Measurements from ENCODE around the gene VANGL2.

The VANGL2 gene

GRCh38 chr1:160460214-160460642 lies 59.9 kb downstream of the VANGL2 start:
- H3K27me3 ChIP-seq (ENCODE audit: insufficient read depth, poor library complexity, severe bottlenecking) = no peaks in the 10 kb centered on the region
- H3K4me3 ChIP-seq (replicated peaks; ENCODE audit: insufficient read depth, low read length) = no peak overlapping the region
- no peak overlapping the region for H3K27ac ChIP-seq (replicated peaks)
- TF ChIP-seq SPI1 (IDR thresholded peaks at IDR 0.05; ENCODE audit: borderline replicate concordance, low read depth) (no peak), REST (IDR thresholded peaks at IDR 0.05; ENCODE audit: insufficient replicate concordance, low read depth) (no peak), POLR2AphosphoS5 (IDR thresholded peaks at IDR 0.05; ENCODE audit: low read depth) (no peak), CTCF (IDR thresholded peaks at IDR 0.05; ENCODE audit: insufficient read depth, low read length) (no peak), GABPA (IDR thresholded peaks at IDR 0.05; ENCODE audit: low read depth) (no peak)
- DNase-seq (ENCODE audit: low read depth in 1 of 2, low spot score in 1 of 2) = no peak

- DNase-seq (ENCODE audit: low read depth in 1 of 2, low spot score in 1 of 2) = no peak
- Histone ChIP-seq H3K4me3 (replicated peaks; ENCODE audit: insufficient read depth, low read length) (no peak overlapping the region), H3K27ac (replicated peaks) (no peak overlapping the region), H3K27me3 (ENCODE audit: insufficient read depth, poor library complexity, severe bottlenecking) (no peaks in the 10 kb centered on the region)
- TF ChIP-seq SPI1 (IDR thresholded peaks at IDR 0.05; ENCODE audit: borderline replicate concordance, low read depth) = no peak
- TF ChIP-seq REST (IDR thresholded peaks at IDR 0.05; ENCODE audit: insufficient replicate concordance, low read depth) = no peak
- TF ChIP-seq CTCF (IDR thresholded peaks at IDR 0.05; ENCODE audit: insufficient read depth, low read length) = no peak
Observed at GRCh38 chr1:160460683-160461287, 60.4 kb downstream of the VANGL2 start.

- no peak overlapping the region for H3K27ac ChIP-seq (replicated peaks)
- no peak overlapping the region for H3K4me3 ChIP-seq (replicated peaks; ENCODE audit: insufficient read depth, low read length)
- H3K27me3 ChIP-seq (ENCODE audit: insufficient read depth, poor library complexity, severe bottlenecking) = no peaks in the 10 kb centered on the region
- DNase-seq (ENCODE audit: low read depth in 1 of 2, low spot score in 1 of 2) = no peak
- TF ChIP-seq GABPA (IDR thresholded peaks at IDR 0.05; ENCODE audit: low read depth) (no peak), SPI1 (IDR thresholded peaks at IDR 0.05; ENCODE audit: borderline replicate concordance, low read depth) (no peak), POLR2AphosphoS5 (IDR thresholded peaks at IDR 0.05; ENCODE audit: low read depth) (no peak), REST (IDR thresholded peaks at IDR 0.05; ENCODE audit: insufficient replicate concordance, low read depth) (no peak), CTCF (IDR thresholded peaks at IDR 0.05; ENCODE audit: insufficient read depth, low read length) (no peak)
Observed at GRCh38 chr1:160465123-160465522, 64.8 kb downstream of the VANGL2 start.

Measured in HL-60 (cell line).